Measurements from ENCODE around the gene DZIP1.
"Not testable (repeated sequence)": the region's sequence is repeated elsewhere in the genome, so short reads cannot be mapped to it uniquely, and the experiment has no call there.

DZIP1 gene

DNA sequence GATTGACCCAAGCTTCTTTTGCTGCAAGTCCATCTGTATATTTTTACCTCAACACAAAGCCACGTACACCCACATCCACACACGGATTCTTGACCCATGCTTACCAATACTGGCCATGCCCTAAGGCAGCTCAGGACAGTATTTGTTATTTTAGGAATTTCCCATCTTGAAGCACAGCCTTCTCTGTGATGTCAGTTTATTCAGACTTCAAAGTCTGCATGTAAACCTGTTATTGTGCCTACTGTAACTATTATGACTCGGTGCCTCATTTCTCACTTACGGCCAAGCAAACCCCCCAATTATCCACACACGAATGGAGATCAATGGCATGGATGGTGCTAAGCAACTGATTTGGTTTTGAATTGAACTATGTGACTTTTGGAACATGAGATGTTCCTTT is 74.5 kb downstream of the DZIP1 start:
- CTCF ChIA-PET: no interaction called here
- POLR2A ChIA-PET: no interaction called here
- TF ChIP-seq, protein P1, sequence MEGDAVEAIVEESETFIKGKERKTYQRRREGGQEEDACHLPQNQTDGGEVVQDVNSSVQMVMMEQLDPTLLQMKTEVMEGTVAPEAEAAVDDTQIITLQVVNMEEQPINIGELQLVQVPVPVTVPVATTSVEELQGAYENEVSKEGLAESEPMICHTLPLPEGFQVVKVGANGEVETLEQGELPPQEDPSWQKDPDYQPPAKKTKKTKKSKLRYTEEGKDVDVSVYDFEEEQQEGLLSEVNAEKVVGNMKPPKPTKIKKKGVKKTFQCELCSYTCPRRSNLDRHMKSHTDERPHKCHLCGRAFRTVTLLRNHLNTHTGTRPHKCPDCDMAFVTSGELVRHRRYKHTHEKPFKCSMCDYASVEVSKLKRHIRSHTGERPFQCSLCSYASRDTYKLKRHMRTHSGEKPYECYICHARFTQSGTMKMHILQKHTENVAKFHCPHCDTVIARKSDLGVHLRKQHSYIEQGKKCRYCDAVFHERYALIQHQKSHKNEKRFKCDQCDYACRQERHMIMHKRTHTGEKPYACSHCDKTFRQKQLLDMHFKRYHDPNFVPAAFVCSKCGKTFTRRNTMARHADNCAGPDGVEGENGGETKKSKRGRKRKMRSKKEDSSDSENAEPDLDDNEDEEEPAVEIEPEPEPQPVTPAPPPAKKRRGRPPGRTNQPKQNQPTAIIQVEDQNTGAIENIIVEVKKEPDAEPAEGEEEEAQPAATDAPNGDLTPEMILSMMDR (IDR thresholded peaks at IDR 0.05; ENCODE audit: control extremely low read depth, extremely low read depth, low read depth, missing control alignments): no peak
- no peak for DNase-seq (ENCODE audit: extremely low spot score)

DNA sequence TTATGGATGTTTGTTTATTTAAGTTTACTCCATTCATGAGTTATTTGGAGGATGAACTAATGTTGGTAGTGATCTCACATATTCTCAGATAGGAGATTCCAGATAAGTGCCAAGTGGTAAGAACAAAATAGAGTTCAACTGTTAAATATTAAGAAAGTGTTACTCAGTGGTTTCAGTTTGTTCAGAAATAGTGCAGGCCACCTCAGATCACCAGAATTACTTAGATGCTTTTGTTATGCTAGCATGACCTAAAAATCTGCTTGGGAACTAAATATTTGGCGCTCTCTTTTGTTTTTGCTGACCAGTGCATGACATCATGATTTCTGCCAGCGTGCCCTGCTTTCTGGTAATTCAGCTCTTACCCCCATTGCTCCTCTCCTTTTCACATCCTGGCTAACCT is 76.4 kb downstream of the DZIP1 start:
- TF ChIP-seq, protein P1 (IDR thresholded peaks at IDR 0.05; ENCODE audit: control extremely low read depth, extremely low read depth, low read depth, missing control alignments): no peak
- DNase-seq (ENCODE audit: extremely low spot score): no peak
- POLR2A ChIA-PET: no interaction called here
- CTCF ChIA-PET: no interaction called here

DNA sequence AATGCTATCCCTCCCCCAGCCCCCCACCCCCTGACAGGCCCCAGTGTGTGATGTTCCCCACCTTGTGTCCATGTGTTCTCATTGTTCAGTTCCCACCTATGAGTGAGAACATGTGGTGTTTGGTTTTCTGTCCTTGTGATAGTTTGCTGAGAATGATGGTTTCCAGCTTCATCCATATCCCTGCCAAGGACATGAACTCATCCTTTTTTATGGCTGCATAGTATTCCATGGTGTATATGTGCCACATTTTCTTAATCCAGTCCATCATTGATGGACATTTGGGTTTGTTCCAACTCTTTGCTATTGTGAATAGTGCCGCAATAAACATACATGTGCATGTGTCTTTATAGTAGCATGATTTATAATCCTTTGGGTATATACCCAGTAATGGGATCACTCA is 78.7 kb downstream of the DZIP1 start:
- DNase-seq (ENCODE audit: extremely low spot score); POLR2A ChIA-PET: not testable (repeated sequence)
- CTCF ChIA-PET: interaction anchor here (0.9 to 1.3 kb wide), 3 partner anchors 9 to 70 kb away, joined by 3 to 4 read pairs (median 4); no protein-coding TSS in a partner anchor

DNA sequence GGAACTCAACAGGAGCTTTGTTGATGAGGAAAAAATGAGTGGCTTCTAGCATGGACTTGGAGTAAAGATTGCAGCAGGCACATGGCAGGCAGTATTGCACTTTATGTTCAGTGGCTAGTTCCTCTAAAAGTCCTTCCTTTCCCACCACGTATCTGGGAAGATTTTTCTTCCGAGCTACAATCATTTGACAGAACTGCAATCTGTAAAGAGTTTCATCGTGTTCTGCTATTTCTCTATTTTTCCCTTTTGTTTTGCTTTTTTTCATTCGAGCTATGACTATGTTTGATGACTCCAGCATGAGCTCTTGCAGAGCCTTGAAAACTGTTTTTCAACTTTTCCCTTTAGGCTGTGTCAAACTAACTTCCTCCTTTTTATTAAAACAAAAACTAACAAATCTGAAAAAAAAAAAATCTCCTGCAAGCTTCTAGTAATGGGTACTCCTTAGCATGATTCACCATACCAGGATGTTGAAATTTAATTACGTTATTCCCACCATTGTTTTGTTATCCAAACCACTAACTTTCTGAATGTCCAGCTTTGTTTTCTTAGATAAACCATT is 79.7 kb downstream of the DZIP1 start:
- TF ChIP-seq, protein P1 (IDR thresholded peaks at IDR 0.05; ENCODE audit: control extremely low read depth, extremely low read depth, low read depth, missing control alignments): no peak
- no peak for DNase-seq (ENCODE audit: extremely low spot score)
- ChIA-PET POLR2A (no interaction called here), CTCF (interaction anchor here (0.6 to 1.3 kb wide), 6 partner anchors 8 to 226 kb away, joined by 3 to 5 read pairs (median 4); no protein-coding TSS in a partner anchor)

DNA sequence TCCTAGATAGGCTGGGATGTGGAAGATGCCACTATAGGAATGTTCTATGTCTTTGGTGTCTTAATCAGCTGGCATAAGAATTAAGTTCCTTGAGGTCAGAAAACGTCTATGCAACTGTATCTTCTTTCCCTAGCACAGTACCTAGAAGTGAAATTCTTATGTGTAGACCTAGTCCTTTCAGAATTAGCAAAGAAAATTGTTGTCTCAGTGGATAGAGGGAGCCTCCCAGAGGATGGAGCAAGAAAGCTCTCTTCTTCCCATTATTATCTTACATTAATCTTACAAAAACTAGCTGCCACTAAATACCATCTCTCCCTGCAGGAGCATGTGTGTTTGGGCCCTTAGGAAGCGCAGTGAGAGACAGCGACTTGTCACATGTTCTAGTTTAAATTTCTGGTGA is 80.4 kb downstream of the DZIP1 start:
- no peak for DNase-seq (ENCODE audit: extremely low spot score)
- ChIA-PET POLR2A (no interaction called here), CTCF (interaction anchor here (1.0 to 1.3 kb wide), 4 partner anchors 8 to 32 kb away, joined by 3 to 5 read pairs (median 4); no protein-coding TSS in a partner anchor)
- TF ChIP-seq, protein P1 (IDR thresholded peaks at IDR 0.05; ENCODE audit: control extremely low read depth, extremely low read depth, low read depth, missing control alignments): no peak

DNA sequence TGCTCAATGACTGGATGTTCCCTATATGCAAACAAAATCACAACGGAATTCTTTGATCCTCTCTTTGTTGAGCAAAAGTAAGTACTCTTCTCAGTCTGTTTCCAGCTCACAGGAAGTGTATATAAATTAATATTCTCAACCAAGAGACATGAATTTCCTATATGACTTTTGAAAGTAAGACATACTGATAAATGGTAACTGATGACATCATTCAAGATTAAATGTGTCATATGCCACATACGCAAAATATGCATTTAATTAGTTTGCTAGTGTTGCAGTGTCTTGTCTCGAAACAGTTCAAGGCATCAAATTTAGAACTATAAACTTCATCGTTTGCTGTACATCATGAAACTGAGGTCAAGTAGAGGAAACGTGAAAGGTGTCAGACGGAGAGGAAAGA is 84.1 kb downstream of the DZIP1 start:
- DNase-seq (ENCODE audit: extremely low spot score): no peak
- POLR2A ChIA-PET: no interaction called here
- CTCF ChIA-PET: no interaction called here
- TF ChIP-seq, protein P1 (IDR thresholded peaks at IDR 0.05; ENCODE audit: control extremely low read depth, extremely low read depth, low read depth, missing control alignments): no peak

DNA sequence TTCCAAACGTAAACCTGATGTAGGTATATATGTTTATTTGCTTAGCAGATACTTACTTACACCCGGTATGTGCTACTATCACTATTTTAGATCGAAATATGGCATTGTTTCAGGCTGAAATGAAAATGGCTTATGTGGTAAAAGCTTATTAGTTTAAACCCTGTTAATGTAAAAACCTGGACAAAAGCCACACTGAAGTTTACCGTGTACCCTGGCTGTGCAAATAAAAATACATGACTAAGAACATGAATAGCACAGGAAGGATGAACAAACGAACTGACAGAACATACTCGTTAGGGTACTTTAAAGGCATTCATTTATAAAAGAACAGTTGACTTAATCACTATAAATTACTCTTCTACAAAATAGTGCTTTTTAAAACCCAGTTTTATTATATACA is 85.4 kb downstream of the DZIP1 start:
- POLR2A ChIA-PET: no interaction called here
- TF ChIP-seq, protein P1 (IDR thresholded peaks at IDR 0.05; ENCODE audit: control extremely low read depth, extremely low read depth, low read depth, missing control alignments): no peak
- DNase-seq (ENCODE audit: extremely low spot score): no peak
- CTCF ChIA-PET: interaction anchor here (1.5 kb wide), 1 partner anchor 65 kb away, joined by 3 read pairs; no protein-coding TSS in a partner anchor
